AG04450 (cell line): Measurements from ENCODE around the gene TTC38. TPM values are rescaled to one million over a fixed set of nuclear protein-coding genes. Genes with fewer than 3 reads are reported as not detected.

Experiments
- CTCF ChIA-PET: fragments of 300-600, 350-600 bp; formaldehyde crosslinking; extraction: SDS; loops from one replicate; lab custom pipeline; 2022; ENCODE audit warnings: antibody characterized with exemption, inconsistent platforms; lab: Charles Lee
- POLR2A ChIA-PET: fragments of 350-600 bp; formaldehyde crosslinking; extraction: SDS; loops from one replicate; lab custom pipeline; 2021; ENCODE audit warnings: antibody characterized with exemption, inconsistent platforms; lab: Yijun Ruan, JAX
- DNase-seq: peaks from one replicate; pipeline ENCODE4 v3.0.0-alpha.2; 2011; ENCODE audit warnings: low read depth, low spot score
- H3K27ac ChIP-seq: one replicate; pipeline ENCODE4 v1.5.1; 2012; ENCODE audit warnings: low read depth, low read length, control low read depth
- H3K27me3 ChIP-seq: one replicate; pipeline ENCODE4 v1.6.0; 2012; ENCODE audit warnings: low read length; ENCODE audit not compliant: control insufficient read depth, insufficient read depth
- H3K4me3 ChIP-seq: 2 replicates; pipeline ENCODE4 v1.5.1; 2011; ENCODE audit warnings: mild to moderate bottlenecking, low read depth, low read length, control low read depth
- H3K9me3 ChIP-seq: 2 replicates; pipeline ENCODE4 v1.5.1; 2012; ENCODE audit warnings: low read length; ENCODE audit not compliant: control insufficient read depth, insufficient read depth
- CTCF ChIP-seq: IDR thresholded peaks from 2 replicates; pipeline ENCODE4 v1.5.1; 2011; ENCODE audit warnings: low read depth, low read length, control low read depth, inconsistent platforms
- polyA plus RNA-seq: library from polyadenylated mRNA; depleted of rRNA; stranded (reverse); fragments of >200 nt; gene quantifications from 2 replicates; pipeline ENCODE4 v1.2.3, GENCODE V29; 2011

TTC38 gene
- polyA plus RNA-seq, 1 experiment = 23.7 TPM

- H3K27me3 ChIP-seq = no peaks in the 10 kb centered on the region
- no peak overlapping the region for H3K27ac ChIP-seq
- POLR2A ChIA-PET = no interaction called here
- H3K9me3 ChIP-seq = no peaks in the 10 kb centered on the region; the same call in 1 of the 2 replicates
- TF ChIP-seq CTCF = no peak
- no peak overlapping the region for H3K4me3 ChIP-seq
- CTCF ChIA-PET = interaction anchor here (1.0 to 1.4 kb wide), 2 partner anchors 13 to 205 kb away, joined by 3 read pairs; no protein-coding TSS in a partner anchor
- DNase-seq = no peak
These were observed 60.1 kb downstream of the TTC38 start for GRCh38 chr22:46327691-46328465.

- no peak for TF ChIP-seq CTCF
- no peak for DNase-seq
- H3K4me3 ChIP-seq = no peak overlapping the region
- H3K9me3 ChIP-seq = no peaks in the 10 kb centered on the region; the same call in 1 of the 2 replicates
- H3K27ac ChIP-seq = no peak overlapping the region
- ChIA-PET CTCF (interaction anchor here (0.9 kb wide), 1 partner anchor 322 kb away, joined by 3 read pairs; no protein-coding TSS in a partner anchor), POLR2A (no interaction called here)
- no peaks in the 10 kb centered on the region for H3K27me3 ChIP-seq
These were observed 61.0 kb downstream of the TTC38 start for GRCh38 chr22:46328797-46329196.

GRCh38 chr22:46329616-46330015, 61.8 kb downstream of the TTC38 start:
- CTCF ChIA-PET = interaction anchor here (0.9 to 1.5 kb wide), 2 partner anchors 323 to 335 kb away, joined by 3 to 6 read pairs; no protein-coding TSS in a partner anchor

GRCh38 chr22:46330426-46330825, 62.6 kb downstream of the TTC38 start:
- CTCF ChIA-PET = interaction anchor here (1.5 kb wide), 1 partner anchor 336 kb away, joined by 6 read pairs; no protein-coding TSS in a partner anchor
- Histone ChIP-seq H3K27me3 (no peaks in the 10 kb centered on the region), H3K27ac (no peak overlapping the region), H3K4me3 (no peak overlapping the region), H3K9me3 (no peaks in the 10 kb centered on the region; the same call in 1 of the 2 replicates)
- TF ChIP-seq CTCF = no peak
- POLR2A ChIA-PET = no interaction called here
- no peak for DNase-seq

More at GRCh38 chr22:46329616-46330015, 61.8 kb downstream of the TTC38 start:
- H3K27me3 ChIP-seq = no peaks in the 10 kb centered on the region
- no peak overlapping the region for H3K27ac ChIP-seq
- POLR2A ChIA-PET = no interaction called here
- no peaks in the 10 kb centered on the region; the same call in 1 of the 2 replicates for H3K9me3 ChIP-seq
- DNase-seq = no peak
- no peak overlapping the region for H3K4me3 ChIP-seq
- TF ChIP-seq CTCF = no peak

GRCh38 chr22:46331496-46331895, 63.7 kb downstream of the TTC38 start:
- ChIA-PET POLR2A (no interaction called here), CTCF (no interaction called here)
- Histone ChIP-seq H3K27ac (no peak overlapping the region), H3K9me3 (no peaks in the 10 kb centered on the region; the same call in 1 of the 2 replicates), H3K4me3 (no peak overlapping the region), H3K27me3 (no peaks in the 10 kb centered on the region)
- no peak for DNase-seq
- TF ChIP-seq CTCF = no peak
